Hematopoietic multipotent progenitor cell (in vitro differentiated cells): ENCODE measurements around the gene CRMP1. TPM values are rescaled to one million over a fixed set of nuclear protein-coding genes. Genes with fewer than 3 reads are reported as not detected.

ENCODE experiments used
- DNase-seq, 3 donors: peaks; one replicate each; pipeline ENCODE4 v3.0.0-alpha.2; 2011 to 2015; ENCODE audit warnings: low read depth in 2 of 3, low spot score in 2 of 3
- total RNA-seq: library from RNA; depleted of rRNA; stranded (reverse); fragments of >200 nt; gene quantifications from one replicate; pipeline ENCODE4 v1.2.3, GENCODE V29; 2012

The CRMP1 gene
- total RNA-seq, 1 donor, result under 0.01 TPM

DNA sequence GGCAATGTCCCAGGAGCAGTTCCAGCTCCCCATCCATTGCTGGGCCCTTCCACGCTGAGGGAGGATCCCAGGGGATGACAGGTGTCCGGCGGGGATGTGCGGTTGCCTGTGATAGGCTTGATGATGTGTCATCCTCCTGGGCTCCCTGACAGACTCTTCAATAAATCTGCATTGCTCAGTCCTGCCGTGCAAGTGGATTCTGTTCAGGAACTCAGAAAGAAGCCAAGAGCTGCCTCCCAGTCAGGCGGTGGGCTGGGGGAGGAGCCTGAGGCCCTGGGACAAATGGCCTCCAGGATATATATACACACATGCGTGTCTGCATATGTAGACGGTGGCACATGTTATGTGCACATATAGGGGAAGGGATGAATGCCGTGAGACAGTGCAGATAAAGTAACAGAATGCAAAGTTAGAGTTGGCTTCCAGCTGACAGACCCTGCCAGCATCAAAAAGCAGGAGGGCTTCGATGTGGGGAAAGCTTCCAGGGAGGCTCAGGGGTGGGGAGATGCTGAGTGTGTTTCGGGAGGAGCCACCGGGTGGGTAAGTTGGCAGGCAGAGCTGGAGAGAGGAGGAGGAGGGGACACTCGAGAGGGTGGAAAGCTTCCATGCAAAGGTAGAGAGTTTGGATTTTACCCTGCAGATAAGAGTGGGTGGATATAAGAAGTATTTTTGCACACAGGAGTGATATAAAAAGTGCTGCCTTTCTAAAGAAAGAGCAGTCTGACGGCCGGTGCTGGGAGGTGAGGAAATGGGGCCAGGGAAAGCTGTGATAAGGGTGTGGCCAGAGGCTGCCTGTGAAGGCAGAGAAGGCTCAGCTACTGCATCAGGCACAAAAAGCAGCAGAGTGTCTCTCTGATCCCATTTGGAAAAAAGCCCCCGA, 28.5 kb upstream of the CRMP1 start:
- no peak for DNase-seq

DNA sequence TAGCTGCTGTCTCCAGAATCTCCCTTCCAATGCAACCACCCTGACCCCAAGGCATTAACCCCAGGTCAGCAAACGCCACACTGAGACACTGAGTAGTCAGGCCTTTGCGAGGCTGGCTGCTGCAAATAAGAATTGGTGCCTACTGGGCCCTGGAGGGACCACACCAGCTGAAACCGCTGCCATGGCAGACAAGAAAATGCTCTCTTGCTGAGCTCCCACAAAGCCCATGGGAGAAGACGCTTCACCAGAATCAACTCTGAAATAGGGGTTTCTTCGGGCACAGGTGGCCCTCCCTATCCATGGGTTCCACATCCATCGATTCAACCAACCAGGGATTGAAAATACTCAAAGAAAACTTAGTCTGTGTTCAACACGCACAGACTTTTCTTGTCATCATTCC, 26.7 kb upstream of the CRMP1 start:
- no peak for DNase-seq

DNA sequence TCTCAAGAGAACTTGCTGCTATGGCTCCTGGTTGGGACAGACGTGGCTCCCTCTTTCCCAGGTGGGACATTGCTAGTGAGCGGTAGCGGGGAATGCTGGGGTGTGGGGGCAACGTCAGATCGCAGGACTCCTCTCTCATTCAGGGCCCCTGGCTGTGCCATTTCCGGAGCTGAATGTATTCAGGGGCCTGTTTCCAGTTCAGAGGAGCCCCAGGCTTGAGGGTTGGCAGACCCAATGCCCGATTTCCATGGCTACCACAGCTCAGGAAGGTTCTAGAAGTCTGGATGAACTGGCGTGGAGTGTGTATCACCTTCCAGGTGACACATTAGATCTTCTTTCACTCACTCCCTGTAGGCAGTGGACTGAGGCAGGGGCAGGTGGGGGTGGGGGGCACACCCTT, 26.2 kb upstream of the CRMP1 start:
- no peak for DNase-seq

DNA sequence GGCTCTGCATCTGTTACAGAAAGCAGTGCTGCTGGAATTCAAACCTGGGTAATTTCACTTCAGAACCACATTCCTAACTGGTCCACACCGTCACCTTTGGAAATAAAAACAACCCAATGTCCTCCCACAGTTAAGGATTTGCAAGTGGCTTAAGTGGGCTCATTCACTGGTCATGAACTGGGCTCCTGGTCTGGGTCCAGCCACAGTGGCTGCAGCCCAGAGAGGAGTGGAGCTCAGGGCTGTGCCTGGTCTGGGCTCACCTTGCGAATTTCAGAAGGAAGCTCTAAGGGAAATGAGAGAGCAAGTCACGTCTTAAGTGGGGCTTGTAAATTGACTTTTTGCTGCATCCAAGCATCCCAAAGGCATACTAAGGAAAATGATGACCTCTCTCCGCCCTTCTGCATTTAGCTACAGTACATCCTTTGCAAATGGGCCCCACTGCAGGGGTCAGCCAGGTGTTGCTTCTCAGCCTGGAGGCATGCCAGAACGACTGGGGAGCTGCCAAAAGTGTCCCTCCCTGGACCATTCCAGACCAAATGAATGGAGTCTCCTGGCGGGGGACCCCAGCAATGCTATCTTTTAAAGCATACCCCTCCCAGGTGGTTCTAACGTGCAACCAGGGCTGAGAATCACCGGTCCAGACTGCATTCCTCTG, 25.6 kb upstream of the CRMP1 start:
- DNase-seq, result no peak

DNA sequence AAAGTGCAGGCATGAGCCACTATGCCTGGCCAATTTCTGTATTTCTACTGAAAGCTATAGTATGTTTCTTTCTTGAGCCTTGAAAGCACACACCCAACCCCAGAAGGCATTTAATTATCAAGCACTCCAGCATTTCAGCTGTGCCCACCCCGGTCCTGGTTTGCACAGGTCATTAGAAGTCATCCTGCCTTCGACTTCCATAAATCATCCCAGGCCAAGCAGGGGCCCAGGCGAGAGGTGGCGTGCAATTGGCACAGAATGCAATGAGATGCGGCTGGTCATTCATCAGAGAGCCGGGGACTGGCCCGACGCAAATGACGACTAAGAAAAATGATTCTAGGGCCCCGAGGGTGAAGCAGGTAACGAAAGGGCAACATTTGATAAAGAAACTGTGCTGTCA, 24.8 kb upstream of the CRMP1 start:
- no peak for DNase-seq

DNA sequence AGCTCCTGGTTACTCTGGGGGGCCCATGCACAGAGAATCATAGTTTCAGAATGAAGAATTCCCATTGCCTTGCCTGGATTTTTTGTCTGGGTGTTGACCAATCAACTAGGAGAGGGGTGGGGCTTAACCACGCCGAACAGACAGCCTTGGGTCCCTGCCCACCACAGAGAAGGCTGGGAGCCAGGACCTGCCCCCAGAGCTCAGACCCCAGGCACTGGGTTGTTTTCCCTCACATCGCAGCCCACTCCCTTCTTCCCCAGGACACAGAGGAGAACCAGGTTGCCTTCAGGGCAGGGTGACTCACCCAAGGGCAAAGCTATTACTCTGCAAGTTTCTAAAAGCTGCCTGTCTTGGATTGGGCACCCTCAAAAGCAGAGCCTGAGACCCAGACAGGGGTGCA, 23.3 kb upstream of the CRMP1 start:
- DNase-seq, result no peak

DNA sequence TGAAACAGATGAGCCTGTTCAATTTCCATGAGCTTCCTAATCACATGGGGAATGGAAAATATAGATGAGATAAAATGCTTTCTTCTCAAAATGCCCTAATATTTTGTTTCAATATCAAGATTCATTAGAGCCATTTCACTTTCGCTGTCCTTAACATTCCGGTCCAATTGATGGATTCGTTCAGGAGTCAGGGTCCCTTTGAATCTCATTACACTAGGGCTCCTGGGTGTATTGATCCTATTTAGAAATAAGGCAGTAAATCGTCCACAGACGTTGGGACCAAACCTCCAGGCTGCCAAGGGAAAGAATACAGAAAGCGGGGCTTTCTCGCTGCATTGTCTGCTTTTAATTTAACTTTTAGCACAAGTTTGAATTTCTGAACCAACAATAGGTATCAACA, 20.6 kb upstream of the CRMP1 start:
- DNase-seq, result no peak

DNA sequence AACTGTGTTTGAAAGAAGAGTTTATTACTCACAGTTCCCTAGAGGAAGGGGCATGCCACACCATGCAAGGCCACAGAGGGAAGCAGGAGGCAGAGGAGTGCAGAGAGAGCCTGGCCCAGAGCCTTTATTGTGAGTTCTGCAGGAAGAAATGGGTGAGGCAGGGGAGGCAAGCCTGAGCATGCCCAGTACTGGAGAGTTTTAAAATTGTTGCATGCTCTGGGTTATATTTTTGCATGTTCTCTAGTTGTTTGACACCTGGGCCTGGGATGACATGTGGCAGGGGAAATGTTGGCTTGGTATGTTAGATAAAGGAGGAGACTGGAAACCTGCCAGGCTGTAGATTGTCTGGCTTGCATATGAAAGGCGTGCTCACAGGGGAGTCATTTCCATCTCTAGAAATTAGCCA, 19.7 kb upstream of the CRMP1 start:
- no peak for DNase-seq

- DNase-seq, result no peak
Observed at GRCh38 chr4:5908876-5909427, 16.1 kb upstream of the CRMP1 start.

GRCh38 chr4:5906191-5906590, 13.3 kb upstream of the CRMP1 start:
- DNase-seq, result no peak

- no peak for DNase-seq
Observed at GRCh38 chr4:5905714-5906113, 12.8 kb upstream of the CRMP1 start.

DNA sequence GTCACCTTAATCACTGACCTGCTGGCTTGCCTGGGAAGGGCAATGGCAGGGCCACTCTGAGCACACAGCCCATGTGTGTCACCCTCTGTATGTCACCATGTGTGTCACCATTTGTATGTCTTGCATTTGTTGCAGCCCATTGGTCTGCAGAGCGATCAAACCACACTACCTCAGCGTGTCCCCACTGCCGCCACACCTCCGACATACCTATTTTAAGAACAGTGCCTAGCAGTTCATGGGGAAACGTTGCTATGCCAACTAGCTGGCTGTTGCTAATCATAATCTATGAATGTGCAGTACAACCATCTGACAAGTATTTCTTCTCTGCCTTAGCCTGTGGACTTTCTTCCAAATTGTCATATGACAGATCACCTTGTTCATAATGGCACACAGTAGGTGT, 8.0 kb upstream of the CRMP1 start:
- DNase-seq, result no peak

- DNase-seq, result no peak
Observed at GRCh38 chr4:5899881-5900280, 7.0 kb upstream of the CRMP1 start.

GRCh38 chr4:5899396-5899795, 6.5 kb upstream of the CRMP1 start:
- DNase-seq, result no peak

- no peak for DNase-seq
Observed at GRCh38 chr4:5897674-5898073, 4.8 kb upstream of the CRMP1 start.

GRCh38 chr4:5895287-5895686, 2.4 kb upstream of the CRMP1 start:
- no peak for DNase-seq

GRCh38 chr4:5894266-5894665, 1.4 kb upstream of the CRMP1 start:
- DNase-seq, result no peak

DNA sequence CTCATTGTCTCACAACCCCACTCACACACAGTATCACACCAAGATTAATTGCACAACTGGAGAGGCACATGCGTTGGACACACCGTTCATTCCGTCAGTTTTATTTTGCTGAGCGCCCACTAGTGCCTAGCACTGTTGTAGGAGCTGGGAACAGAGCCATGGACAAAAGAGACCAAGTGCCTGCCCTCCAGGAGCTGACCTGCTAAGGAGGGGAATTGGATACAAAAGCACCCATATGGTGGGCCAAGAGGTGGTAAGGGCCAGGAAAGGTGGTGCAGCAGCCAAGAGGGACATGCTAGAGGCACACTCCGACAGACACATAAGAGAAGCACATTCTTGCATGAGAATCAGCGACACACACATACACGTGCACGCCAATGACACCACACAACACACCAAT, 705 bp upstream of the CRMP1 start:
- DNase-seq, result no peak

DNA sequence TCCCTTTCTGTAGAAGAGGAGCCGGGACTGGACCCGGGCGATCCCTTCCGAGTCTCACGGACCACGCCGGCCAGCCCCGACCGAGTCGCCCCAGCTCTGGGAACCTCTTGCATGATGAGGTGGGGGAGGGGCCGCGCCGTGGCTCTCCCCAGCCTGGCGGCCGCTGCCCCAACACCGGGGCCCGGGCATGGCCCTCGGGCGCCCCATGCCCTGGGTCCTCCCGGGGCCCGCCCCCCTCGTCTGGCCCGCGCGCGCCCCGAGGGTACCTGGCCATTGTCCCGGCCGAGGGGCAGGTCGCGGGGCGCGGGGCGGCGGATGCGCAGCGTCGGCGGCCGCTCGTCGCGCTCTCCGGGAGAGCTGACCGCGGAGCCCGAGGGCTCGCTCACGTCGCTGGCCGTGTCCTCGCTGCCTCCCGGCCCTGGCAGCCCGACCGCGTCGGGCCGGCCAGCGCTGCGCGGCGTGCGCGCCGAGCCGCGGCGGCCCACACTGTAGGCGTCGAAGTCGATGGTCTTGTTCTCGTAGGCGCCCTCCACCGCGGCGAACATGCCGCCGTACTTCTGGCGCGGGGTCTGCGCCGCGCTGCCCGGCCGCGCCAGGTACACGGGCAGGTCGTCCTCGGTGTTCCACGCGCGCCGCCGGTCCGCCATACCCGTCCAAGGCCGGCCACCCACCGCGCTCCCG, 423 bp downstream of the CRMP1 start:
- DNase-seq, result no peak

- no peak for DNase-seq
Observed at GRCh38 chr4:5891563-5892322, 1.1 kb downstream of the CRMP1 start.
